Calu3 (cell line): ENCODE data around the gene GGT7. TPM values are rescaled to one million over a fixed set of nuclear protein-coding genes. Genes with fewer than 3 reads are reported as not detected.

ENCODE experiments used
- BruUV-seq: library from RNA; stranded (reverse); fragments of 400-500 nt; replicated peaks from 2 replicates; lab custom pipeline; 2021; lab: Mats Ljungman, UMichigan
- CTCF ChIA-PET: fragments of 300-600 bp; sonication (Branson Sonifier 250); formaldehyde crosslinking; loops from one replicate; lab custom pipeline; 2022; ENCODE audit warnings: antibody characterized with exemption; lab: Charles Lee
- DNase-seq: peaks from one replicate; pipeline ENCODE4 v3.0.0; 2022
- H3K27ac Mint-ChIP-seq: one replicate; pipeline ENCODE4 v1.8.0; 2022; ENCODE audit warnings: mixed read lengths; ENCODE audit not compliant: unreplicated experiment
- H3K27me3 Mint-ChIP-seq: one replicate; pipeline ENCODE4 v1.8.0; 2022; ENCODE audit warnings: mixed read lengths; ENCODE audit not compliant: unreplicated experiment
- H3K36me3 Mint-ChIP-seq: one replicate; pipeline ENCODE4 v1.8.0; 2022; ENCODE audit warnings: mild to moderate bottlenecking, moderate library complexity, mixed read lengths; ENCODE audit not compliant: insufficient read depth, unreplicated experiment
- H3K4me1 Mint-ChIP-seq: one replicate; pipeline ENCODE4 v1.8.0; 2022; ENCODE audit warnings: mild to moderate bottlenecking, low read depth, mixed read lengths; ENCODE audit not compliant: unreplicated experiment
- H3K4me3 Mint-ChIP-seq: one replicate; pipeline ENCODE4 v1.8.0; 2022; ENCODE audit warnings: mild to moderate bottlenecking, low read depth, moderate library complexity, mixed read lengths; ENCODE audit not compliant: unreplicated experiment
- H3K9me3 Mint-ChIP-seq: one replicate; pipeline ENCODE4 v1.8.0; 2022; ENCODE audit warnings: low read depth, mixed read lengths; ENCODE audit not compliant: unreplicated experiment
- CTCF ChIP-seq: fragments of 200-600 bp; IDR thresholded peaks from one replicate; pipeline ENCODE4 v1.8.0; 2022; ENCODE audit warnings: antibody characterized with exemption; ENCODE audit not compliant: unreplicated experiment
- intact Hi-C: fragments of 100-400 bp; cut with micrococcal nuclease; formaldehyde crosslinking; loops from one replicate; pipeline ENCODE4 v1.10.0; 2022; ENCODE audit not compliant: unreplicated experiment
- total RNA-seq: library from RNA; stranded (reverse); gene quantifications from 2 replicates; pipeline ENCODE4 v1.2.3, GENCODE V29; 2022

GGT7 gene
- total RNA-seq, 1 experiment from 2014 or later = 16.2 TPM

GRCh38 chr20:34824806-34825529 is 47.7 kb downstream of the GGT7 start:
- Mint-ChIP-seq H3K36me3 (peaks cover 31% of the 10 kb centered on the region), H3K9me3 (no peaks in the 10 kb centered on the region), H3K4me3 (peak overlapping the region; percentile 93), H3K27me3 (peaks cover 16% of the 10 kb centered on the region), H3K27ac (peak overlapping the region; percentile 83), H3K4me1 (peaks cover 44% of the 10 kb centered on the region)
- intact Hi-C loops = no loop called here
- peak; percentile 81 for DNase-seq
- CTCF ChIA-PET = interaction anchor here (0.7 kb wide), 1 partner anchor 52 kb away, joined by 4 read pairs; the partner anchor contains the start of gene ACSS2
- TF ChIP-seq CTCF = no peak
- BruUV-seq = no TSS peak

- H3K27me3 Mint-ChIP-seq = peaks cover 11% of the 10 kb centered on the region
- H3K4me1 Mint-ChIP-seq = peaks cover 44% of the 10 kb centered on the region
- peak overlapping the region; percentile 93 for H3K4me3 Mint-ChIP-seq
- DNase-seq = peak; percentile 87
- H3K36me3 Mint-ChIP-seq = peaks cover 31% of the 10 kb centered on the region
- H3K27ac Mint-ChIP-seq = peak overlapping the region; percentile 83
- CTCF ChIA-PET = interaction anchor here (0.7 kb wide), 1 partner anchor 52 kb away, joined by 4 read pairs; the partner anchor contains the start of gene ACSS2
- intact Hi-C loops = no loop called here
- H3K9me3 Mint-ChIP-seq = no peaks in the 10 kb centered on the region
- no TSS peak for BruUV-seq
- TF ChIP-seq CTCF = no peak
These were observed 48.2 kb downstream of the GGT7 start for GRCh38 chr20:34824452-34824805.

GRCh38 chr20:34824026-34824425 is 48.6 kb downstream of the GGT7 start:
- Mint-ChIP-seq H3K9me3 (no peaks in the 10 kb centered on the region), H3K36me3 (peaks cover 30% of the 10 kb centered on the region), H3K27me3 (peaks cover 7% of the 10 kb centered on the region), H3K4me3 (peak overlapping the region; percentile 93), H3K4me1 (peaks cover 44% of the 10 kb centered on the region), H3K27ac (peak overlapping the region; percentile 83)
- no peak for TF ChIP-seq CTCF
- CTCF ChIA-PET = interaction anchor here (0.7 kb wide), 1 partner anchor 53 kb away, joined by 4 read pairs; the partner anchor contains the start of gene ACSS2
- no peak for DNase-seq
- no TSS peak for BruUV-seq
- intact Hi-C loops = no loop called here

GRCh38 chr20:34820805-34821578 is 51.7 kb downstream of the GGT7 start:
- CTCF ChIA-PET = interaction anchor here (0.7 kb wide), 1 partner anchor 165 kb away, joined by 5 read pairs; no protein-coding TSS in a partner anchor
- H3K27me3 Mint-ChIP-seq = no peaks in the 10 kb centered on the region
- no peak for TF ChIP-seq CTCF
- no peaks in the 10 kb centered on the region for H3K9me3 Mint-ChIP-seq
- H3K36me3 Mint-ChIP-seq = peaks cover 24% of the 10 kb centered on the region
- H3K4me3 Mint-ChIP-seq = no peak overlapping the region
- intact Hi-C loops = no loop called here
- DNase-seq = no peak
- BruUV-seq = no TSS peak
- H3K4me1 Mint-ChIP-seq = peaks cover 56% of the 10 kb centered on the region
- no peak overlapping the region for H3K27ac Mint-ChIP-seq
